ENCODE measurements around the gene MAD1L1. TPM values are rescaled to one million over a fixed set of nuclear protein-coding genes. Genes with fewer than 3 reads are reported as not detected.

The MAD1L1 gene
- total and polyA plus RNA-seq, 2 donors (not counting 3 experiments of a cell fraction or from before 2014, with no cell fraction given): 34.1 to 42.3 TPM

- Histone ChIP-seq H3K27me3 (ENCODE audit: control insufficient read depth in 2 of 2, insufficient read depth in 2 of 2, low read length in 2 of 2) (no peaks in the 10 kb centered on the region), H3K4me2 (ENCODE audit: insufficient read depth, low read length) (no peak overlapping the region), H2AFZ (ENCODE audit: low read depth, low read length) (no peak overlapping the region), H3K9me1 (replicated peaks; ENCODE audit: control insufficient read depth, extremely low read depth, insufficient read depth, low read length) (no peaks in the 10 kb centered on the region), H3K27ac (ENCODE audit: insufficient read depth, low read depth, low read length) (no peak overlapping the region), H3K79me2 (ENCODE audit: control insufficient read depth, insufficient read depth, low read length) (no peaks in the 10 kb centered on the region), H4K20me1 (replicated peaks; ENCODE audit: control insufficient read depth, extremely low read depth, insufficient read depth, low read length) (no peaks in the 10 kb centered on the region), H3K9me3 (replicated peaks; ENCODE audit: control insufficient read depth, insufficient read depth, low read length) (no peaks in the 10 kb centered on the region), H3K4me3 (replicated peaks in 1 of 3; ENCODE audit: insufficient read depth in 1 of 3, low read depth in 1 of 3, low read length in 3 of 3) (no peak overlapping the region), H3K36me3 (ENCODE audit: control insufficient read depth in 2 of 2, extremely low read depth in 1 of 2, insufficient read depth in 2 of 2, low read length in 2 of 2) (no peaks in the 10 kb centered on the region), H3K4me1 (ENCODE audit: control insufficient read depth, extremely low read depth, insufficient read depth, low read length) (no peaks in the 10 kb centered on the region), H3K9ac (replicated peaks; ENCODE audit: extremely low read depth, insufficient read depth, low read length) (no peak overlapping the region)
- no TSS peak for BruUV-seq (replicated peaks)
- FAIRE-seq: no peak
- CTCF ChIA-PET: no interaction called here
- dilution Hi-C loops (cut with MboI; ENCODE audit: extremely low pct_ligation_motif_present, low sequenced_read_pairs): no loop called here
- DNase-seq (ENCODE audit: low read depth, low spot score): no peak
- intact Hi-C loops (cut with micrococcal nuclease): no loop called here
- TF ChIP-seq POLR2A (IDR thresholded peaks at IDR 0.05; ENCODE audit: low read depth, low read length) (no peak), FOS (IDR thresholded peaks at IDR 0.05; ENCODE audit: borderline replicate concordance, insufficient read depth, low read length) (no peak), CTCF (IDR thresholded peaks at IDR 0.05; ENCODE audit: extremely low read depth in 1 of 2, insufficient read depth in 1 of 2, low read depth in 1 of 2, low read length in 2 of 2) (no peak), GATA2 (IDR thresholded peaks at IDR 0.05; ENCODE audit: insufficient read depth, insufficient read length, low read depth, low read length) (no peak), EZH2 (IDR thresholded peaks at IDR 0.05; ENCODE audit: borderline replicate concordance, low read depth, low read length, severe bottlenecking) (no peak), JUN (IDR thresholded peaks at IDR 0.05; ENCODE audit: borderline replicate concordance, insufficient read depth, insufficient read length, low read depth) (no peak), MAX (IDR thresholded peaks at IDR 0.05; ENCODE audit: insufficient read depth, insufficient read length) (no peak), POLR2AphosphoS5 (IDR thresholded peaks at IDR 0.05; ENCODE audit: insufficient read depth, low read depth, low read length) (no peak), MYC (IDR thresholded peaks at IDR 0.05; ENCODE audit: low read depth, low read length) (no peak)
- POLR2A ChIA-PET: no interaction called here
Measured at GRCh38 chr7:1906087-1906830, 326.5 kb downstream of the MAD1L1 start.
